Measurements from ENCODE around the gene MVB12B.

- no peak for TF ChIP-seq CTCF (IDR thresholded peaks at IDR 0.05)
- TF ChIP-seq POLR2A (IDR thresholded peaks at IDR 0.05) = no peak
Measured at GRCh38 chr9:126318858-126319257, 7.8 kb upstream of the MVB12B start.
